PFSK-1 (cell line): Measurements from ENCODE around the gene TM4SF1.

Experiments
- POLR2AphosphoS5 ChIP-seq: IDR thresholded peaks from 2 replicates; pipeline ENCODE4 v1.6.1; 2012; ENCODE audit warnings: low read depth, mild to moderate bottlenecking, control low read depth, low read length, moderate library complexity
- SIN3A ChIP-seq: IDR thresholded peaks from 2 replicates; pipeline ENCODE4 v1.6.1; 2012; ENCODE audit warnings: mild to moderate bottlenecking, low read length, moderate library complexity, borderline replicate concordance; ENCODE audit not compliant: insufficient read depth
- TF ChIP-seq, protein P1 (sequence below), 2 experiments: IDR thresholded peaks; 2 replicates each; pipeline versions ENCODE4 v1.6.1 to v1.8.0; 2011 to 2012; ENCODE audit warnings: low read depth in 2 of 2, low read length in 2 of 2, control low read depth in 1 of 2, inconsistent platforms in 1 of 2, mild to moderate bottlenecking in 1 of 2, moderate library complexity in 1 of 2; ENCODE audit not compliant: insufficient read depth in 1 of 2

DNA sequence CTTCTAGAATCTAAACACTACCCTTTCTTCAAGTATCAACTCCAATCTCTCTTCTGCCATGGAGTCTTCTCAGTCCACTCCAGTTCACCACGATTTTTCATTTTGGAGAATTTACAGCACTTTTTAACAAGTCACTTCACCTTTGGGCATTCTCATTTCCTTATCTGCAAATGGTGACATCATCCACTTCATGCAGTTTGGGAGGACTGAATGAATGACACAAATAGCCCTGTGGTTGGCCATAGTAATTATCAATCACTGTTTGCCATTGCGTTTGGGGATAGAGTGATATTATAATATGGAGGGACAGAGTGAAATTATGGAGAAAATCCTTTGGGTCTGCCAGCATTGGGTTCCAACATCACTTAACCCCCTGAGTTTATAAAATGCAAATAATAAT lies 38.0 kb upstream of the TM4SF1 start:
- TF ChIP-seq POLR2AphosphoS5 (no peak), SIN3A (no peak)
- TF ChIP-seq, protein P1, sequence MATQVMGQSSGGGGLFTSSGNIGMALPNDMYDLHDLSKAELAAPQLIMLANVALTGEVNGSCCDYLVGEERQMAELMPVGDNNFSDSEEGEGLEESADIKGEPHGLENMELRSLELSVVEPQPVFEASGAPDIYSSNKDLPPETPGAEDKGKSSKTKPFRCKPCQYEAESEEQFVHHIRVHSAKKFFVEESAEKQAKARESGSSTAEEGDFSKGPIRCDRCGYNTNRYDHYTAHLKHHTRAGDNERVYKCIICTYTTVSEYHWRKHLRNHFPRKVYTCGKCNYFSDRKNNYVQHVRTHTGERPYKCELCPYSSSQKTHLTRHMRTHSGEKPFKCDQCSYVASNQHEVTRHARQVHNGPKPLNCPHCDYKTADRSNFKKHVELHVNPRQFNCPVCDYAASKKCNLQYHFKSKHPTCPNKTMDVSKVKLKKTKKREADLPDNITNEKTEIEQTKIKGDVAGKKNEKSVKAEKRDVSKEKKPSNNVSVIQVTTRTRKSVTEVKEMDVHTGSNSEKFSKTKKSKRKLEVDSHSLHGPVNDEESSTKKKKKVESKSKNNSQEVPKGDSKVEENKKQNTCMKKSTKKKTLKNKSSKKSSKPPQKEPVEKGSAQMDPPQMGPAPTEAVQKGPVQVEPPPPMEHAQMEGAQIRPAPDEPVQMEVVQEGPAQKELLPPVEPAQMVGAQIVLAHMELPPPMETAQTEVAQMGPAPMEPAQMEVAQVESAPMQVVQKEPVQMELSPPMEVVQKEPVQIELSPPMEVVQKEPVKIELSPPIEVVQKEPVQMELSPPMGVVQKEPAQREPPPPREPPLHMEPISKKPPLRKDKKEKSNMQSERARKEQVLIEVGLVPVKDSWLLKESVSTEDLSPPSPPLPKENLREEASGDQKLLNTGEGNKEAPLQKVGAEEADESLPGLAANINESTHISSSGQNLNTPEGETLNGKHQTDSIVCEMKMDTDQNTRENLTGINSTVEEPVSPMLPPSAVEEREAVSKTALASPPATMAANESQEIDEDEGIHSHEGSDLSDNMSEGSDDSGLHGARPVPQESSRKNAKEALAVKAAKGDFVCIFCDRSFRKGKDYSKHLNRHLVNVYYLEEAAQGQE (IDR thresholded peaks at IDR 0.05; ENCODE audit: insufficient read depth in 1 of 2, low read depth in 2 of 2, low read length in 2 of 2) = no peak
